ENCODE results near the gene LILRB1.
"Not testable (repeated sequence)": the region's sequence is repeated elsewhere in the genome, so short reads cannot be mapped to it uniquely, and the experiment has no call there.

DNA sequence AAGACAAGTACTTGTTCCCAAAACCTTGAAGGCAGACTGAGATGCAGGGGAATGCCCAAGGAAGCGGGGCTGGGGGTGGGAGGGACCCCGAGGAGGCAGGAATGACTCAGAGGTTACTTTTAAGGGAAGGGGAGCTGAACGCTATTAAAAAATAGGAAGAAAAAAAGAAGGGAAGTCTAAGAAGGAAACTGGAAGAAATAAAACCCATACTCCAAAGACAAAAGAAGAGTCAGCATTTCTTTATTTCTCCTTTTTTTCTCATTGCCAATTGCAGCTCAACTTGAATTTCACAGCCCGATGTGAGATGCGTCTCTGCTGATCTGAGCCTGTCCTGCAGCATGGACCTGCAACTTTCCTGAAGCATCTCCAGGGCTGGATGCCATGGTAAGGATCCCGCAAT is 13.3 kb downstream of the LILRB1 start:
- TF ChIP-seq, protein P1, sequence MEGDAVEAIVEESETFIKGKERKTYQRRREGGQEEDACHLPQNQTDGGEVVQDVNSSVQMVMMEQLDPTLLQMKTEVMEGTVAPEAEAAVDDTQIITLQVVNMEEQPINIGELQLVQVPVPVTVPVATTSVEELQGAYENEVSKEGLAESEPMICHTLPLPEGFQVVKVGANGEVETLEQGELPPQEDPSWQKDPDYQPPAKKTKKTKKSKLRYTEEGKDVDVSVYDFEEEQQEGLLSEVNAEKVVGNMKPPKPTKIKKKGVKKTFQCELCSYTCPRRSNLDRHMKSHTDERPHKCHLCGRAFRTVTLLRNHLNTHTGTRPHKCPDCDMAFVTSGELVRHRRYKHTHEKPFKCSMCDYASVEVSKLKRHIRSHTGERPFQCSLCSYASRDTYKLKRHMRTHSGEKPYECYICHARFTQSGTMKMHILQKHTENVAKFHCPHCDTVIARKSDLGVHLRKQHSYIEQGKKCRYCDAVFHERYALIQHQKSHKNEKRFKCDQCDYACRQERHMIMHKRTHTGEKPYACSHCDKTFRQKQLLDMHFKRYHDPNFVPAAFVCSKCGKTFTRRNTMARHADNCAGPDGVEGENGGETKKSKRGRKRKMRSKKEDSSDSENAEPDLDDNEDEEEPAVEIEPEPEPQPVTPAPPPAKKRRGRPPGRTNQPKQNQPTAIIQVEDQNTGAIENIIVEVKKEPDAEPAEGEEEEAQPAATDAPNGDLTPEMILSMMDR (IDR thresholded peaks at IDR 0.05; ENCODE audit: insufficient read depth, low read length), result not testable (repeated sequence)
- TF ChIP-seq POLR2AphosphoS5 (IDR thresholded peaks at IDR 0.05; ENCODE audit: low read depth), result not testable (repeated sequence)
- TF ChIP-seq, protein P2, sequence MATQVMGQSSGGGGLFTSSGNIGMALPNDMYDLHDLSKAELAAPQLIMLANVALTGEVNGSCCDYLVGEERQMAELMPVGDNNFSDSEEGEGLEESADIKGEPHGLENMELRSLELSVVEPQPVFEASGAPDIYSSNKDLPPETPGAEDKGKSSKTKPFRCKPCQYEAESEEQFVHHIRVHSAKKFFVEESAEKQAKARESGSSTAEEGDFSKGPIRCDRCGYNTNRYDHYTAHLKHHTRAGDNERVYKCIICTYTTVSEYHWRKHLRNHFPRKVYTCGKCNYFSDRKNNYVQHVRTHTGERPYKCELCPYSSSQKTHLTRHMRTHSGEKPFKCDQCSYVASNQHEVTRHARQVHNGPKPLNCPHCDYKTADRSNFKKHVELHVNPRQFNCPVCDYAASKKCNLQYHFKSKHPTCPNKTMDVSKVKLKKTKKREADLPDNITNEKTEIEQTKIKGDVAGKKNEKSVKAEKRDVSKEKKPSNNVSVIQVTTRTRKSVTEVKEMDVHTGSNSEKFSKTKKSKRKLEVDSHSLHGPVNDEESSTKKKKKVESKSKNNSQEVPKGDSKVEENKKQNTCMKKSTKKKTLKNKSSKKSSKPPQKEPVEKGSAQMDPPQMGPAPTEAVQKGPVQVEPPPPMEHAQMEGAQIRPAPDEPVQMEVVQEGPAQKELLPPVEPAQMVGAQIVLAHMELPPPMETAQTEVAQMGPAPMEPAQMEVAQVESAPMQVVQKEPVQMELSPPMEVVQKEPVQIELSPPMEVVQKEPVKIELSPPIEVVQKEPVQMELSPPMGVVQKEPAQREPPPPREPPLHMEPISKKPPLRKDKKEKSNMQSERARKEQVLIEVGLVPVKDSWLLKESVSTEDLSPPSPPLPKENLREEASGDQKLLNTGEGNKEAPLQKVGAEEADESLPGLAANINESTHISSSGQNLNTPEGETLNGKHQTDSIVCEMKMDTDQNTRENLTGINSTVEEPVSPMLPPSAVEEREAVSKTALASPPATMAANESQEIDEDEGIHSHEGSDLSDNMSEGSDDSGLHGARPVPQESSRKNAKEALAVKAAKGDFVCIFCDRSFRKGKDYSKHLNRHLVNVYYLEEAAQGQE (IDR thresholded peaks at IDR 0.05; ENCODE audit: insufficient replicate concordance, low read depth), result not testable (repeated sequence)
